ENCODE data around the gene PUM1. TPM values are rescaled to one million over a fixed set of nuclear protein-coding genes. Genes with fewer than 3 reads are reported as not detected.

Gene PUM1
- total RNA-seq, 1 donor from 2014 or later, result 88.6 TPM

DNA sequence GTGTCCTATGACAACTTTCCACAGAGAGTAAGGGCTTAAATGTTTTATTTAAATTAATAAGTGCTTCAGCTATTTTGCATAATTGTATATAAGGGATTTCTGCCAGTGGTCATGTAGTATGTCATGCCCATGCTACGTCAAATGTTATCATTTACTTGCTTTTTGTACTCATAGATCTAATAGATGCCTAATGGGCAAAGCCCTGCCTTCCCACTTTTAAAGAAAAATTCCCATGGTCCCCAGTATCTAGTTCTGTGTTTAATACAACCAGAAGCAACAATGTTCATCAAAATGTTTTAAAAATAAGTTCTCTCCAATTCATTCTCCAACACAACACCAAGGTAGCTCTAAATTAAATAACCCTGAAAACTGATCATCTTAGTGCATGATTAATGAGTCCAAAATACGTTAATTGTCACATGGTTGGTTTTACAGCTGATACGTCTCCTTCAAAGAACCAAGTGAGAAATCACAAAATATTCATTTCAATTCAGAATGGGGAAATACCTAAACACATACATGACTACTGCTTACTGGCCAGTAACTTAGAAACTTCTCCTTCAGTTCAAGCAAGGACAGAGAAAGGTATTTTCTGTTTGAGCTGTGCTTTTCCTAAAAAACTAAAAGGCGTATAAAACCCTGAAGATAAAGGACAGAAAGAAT is 107.8 kb downstream of the PUM1 start:
- Histone ChIP-seq H3K9me3 (no peaks in the 10 kb centered on the region), H3K27ac (no peak overlapping the region), H3K4me1 (no peaks in the 10 kb centered on the region), H3K27me3 (no peaks in the 10 kb centered on the region), H3K4me3 (no peak overlapping the region), H3K36me3 (peaks cover 0 to 24% of the 10 kb centered on the region in 2 donors)
- TF ChIP-seq POLR2AphosphoS5 (IDR thresholded peaks at IDR 0.05; ENCODE audit: insufficient read depth in 1 of 2, low read depth in 1 of 2) (no peak), POLR2A (IDR thresholded peaks at IDR 0.05) (no peak)
- TF ChIP-seq, protein P1, sequence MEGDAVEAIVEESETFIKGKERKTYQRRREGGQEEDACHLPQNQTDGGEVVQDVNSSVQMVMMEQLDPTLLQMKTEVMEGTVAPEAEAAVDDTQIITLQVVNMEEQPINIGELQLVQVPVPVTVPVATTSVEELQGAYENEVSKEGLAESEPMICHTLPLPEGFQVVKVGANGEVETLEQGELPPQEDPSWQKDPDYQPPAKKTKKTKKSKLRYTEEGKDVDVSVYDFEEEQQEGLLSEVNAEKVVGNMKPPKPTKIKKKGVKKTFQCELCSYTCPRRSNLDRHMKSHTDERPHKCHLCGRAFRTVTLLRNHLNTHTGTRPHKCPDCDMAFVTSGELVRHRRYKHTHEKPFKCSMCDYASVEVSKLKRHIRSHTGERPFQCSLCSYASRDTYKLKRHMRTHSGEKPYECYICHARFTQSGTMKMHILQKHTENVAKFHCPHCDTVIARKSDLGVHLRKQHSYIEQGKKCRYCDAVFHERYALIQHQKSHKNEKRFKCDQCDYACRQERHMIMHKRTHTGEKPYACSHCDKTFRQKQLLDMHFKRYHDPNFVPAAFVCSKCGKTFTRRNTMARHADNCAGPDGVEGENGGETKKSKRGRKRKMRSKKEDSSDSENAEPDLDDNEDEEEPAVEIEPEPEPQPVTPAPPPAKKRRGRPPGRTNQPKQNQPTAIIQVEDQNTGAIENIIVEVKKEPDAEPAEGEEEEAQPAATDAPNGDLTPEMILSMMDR (IDR thresholded peaks at IDR 0.05), result no peak
- no peak for DNase-seq (ENCODE audit: extremely low spot score in 2 of 2)
- intact Hi-C loops (cut with DNase I), result no loop called here

DNA sequence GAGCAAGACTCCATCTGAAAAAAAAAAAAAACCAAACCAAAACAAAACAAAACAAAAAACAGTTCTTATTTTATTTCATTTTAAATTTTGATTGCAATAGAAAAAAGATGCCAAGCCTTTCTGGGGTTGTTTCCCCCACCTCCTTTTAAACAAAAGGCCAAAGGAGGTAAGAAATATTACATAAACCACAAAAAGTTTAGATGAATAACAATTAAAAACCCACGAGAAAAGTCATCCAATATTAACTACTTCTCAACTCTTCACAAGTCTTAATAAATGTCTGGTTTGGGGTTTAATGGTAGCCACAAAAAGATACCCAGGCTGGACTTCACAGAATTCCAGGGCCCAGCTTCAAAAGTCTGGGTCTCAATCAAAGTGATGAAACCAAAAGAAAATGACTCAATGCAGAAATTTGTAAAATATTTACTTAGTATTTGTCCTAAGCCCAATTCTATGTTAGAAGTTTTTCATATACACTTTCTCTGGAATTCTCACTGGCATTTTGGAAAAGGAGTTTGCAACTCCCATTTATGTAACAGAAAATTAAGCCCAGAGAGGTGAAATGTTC is 110.0 kb downstream of the PUM1 start:
- H3K27ac ChIP-seq, result no peak overlapping the region
- no peak for TF ChIP-seq POLR2AphosphoS5 (IDR thresholded peaks at IDR 0.05; ENCODE audit: insufficient read depth in 1 of 2, low read depth in 1 of 2)
- TF ChIP-seq, protein P1 (IDR thresholded peaks at IDR 0.05), result no peak
- no peak for TF ChIP-seq POLR2A (IDR thresholded peaks at IDR 0.05)
- DNase-seq (ENCODE audit: extremely low spot score in 2 of 2), result no peak
- no peaks in the 10 kb centered on the region for H3K4me1 ChIP-seq
- no peaks in the 10 kb centered on the region for H3K9me3 ChIP-seq
- no peaks in the 10 kb centered on the region for H3K27me3 ChIP-seq
- H3K4me3 ChIP-seq, result no peak overlapping the region
- H3K36me3 ChIP-seq, result peaks cover 0 to 39% of the 10 kb centered on the region in 2 donors
- intact Hi-C loops (cut with DNase I), result no loop called here

DNA sequence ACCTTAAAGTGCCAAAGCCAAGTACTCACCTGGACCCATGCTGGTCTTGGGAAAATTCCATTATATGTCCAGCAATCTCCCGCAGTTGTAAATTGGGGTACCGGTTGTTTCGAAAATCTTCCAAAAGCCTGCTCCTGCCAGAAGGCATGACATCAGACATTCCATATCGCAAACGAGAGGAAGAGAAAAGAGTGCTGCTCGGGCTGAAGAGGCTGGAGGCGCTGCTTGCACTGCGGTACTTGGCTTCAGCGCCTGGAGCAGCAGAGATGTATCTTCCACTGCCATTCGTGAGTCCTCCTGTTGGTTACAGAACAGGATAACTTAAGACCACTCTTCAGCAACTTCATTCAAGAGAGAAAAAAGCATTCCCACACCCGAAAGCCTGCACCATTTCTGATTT is 111.8 kb downstream of the PUM1 start:
- TF ChIP-seq POLR2AphosphoS5 (IDR thresholded peaks at IDR 0.05; ENCODE audit: insufficient read depth in 1 of 2, low read depth in 1 of 2) (no peak), POLR2A (IDR thresholded peaks at IDR 0.05) (no peak)
- TF ChIP-seq, protein P1 (IDR thresholded peaks at IDR 0.05), result no peak
- no peaks in the 10 kb centered on the region for H3K9me3 ChIP-seq
- H3K4me3 ChIP-seq, result no peak overlapping the region
- intact Hi-C loops (cut with DNase I), result no loop called here
- H3K4me1 ChIP-seq, result no peaks in the 10 kb centered on the region
- no peak overlapping the region for H3K27ac ChIP-seq
- no peak for DNase-seq (ENCODE audit: extremely low spot score in 2 of 2)
- no peaks in the 10 kb centered on the region for H3K27me3 ChIP-seq
- H3K36me3 ChIP-seq, result peaks cover 0 to 48% of the 10 kb centered on the region in 2 donors

DNA sequence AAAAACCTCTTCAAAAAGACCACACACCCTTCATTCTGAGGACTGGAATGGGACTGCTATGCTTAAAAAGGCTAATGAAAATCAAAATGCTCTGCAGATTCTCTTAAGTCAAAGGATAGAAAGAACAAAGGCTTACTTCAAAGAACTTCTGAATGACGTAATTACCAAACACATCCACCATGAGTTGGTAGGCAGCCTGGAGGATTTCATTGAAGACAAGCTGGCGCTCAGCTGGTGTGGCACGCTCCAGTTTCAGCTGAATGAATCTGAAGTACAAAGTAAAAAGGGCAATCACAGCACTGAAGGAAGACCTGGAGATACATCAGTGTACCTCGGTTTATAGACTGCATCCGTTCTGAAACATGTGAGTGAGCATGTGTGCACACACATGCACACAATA is 113.4 kb downstream of the PUM1 start:
- TF ChIP-seq POLR2AphosphoS5 (IDR thresholded peaks at IDR 0.05; ENCODE audit: insufficient read depth in 1 of 2, low read depth in 1 of 2) (no peak), POLR2A (IDR thresholded peaks at IDR 0.05) (no peak)
- TF ChIP-seq, protein P1 (IDR thresholded peaks at IDR 0.05), result no peak
- Histone ChIP-seq H3K4me1 (no peaks in the 10 kb centered on the region), H3K4me3 (no peak overlapping the region), H3K27ac (no peak overlapping the region), H3K36me3 (peaks cover 0 to 59% of the 10 kb centered on the region in 2 donors), H3K27me3 (no peaks in the 10 kb centered on the region), H3K9me3 (no peaks in the 10 kb centered on the region)
- DNase-seq (ENCODE audit: extremely low spot score in 2 of 2), result no peak
- intact Hi-C loops (cut with DNase I), result no loop called here

DNA sequence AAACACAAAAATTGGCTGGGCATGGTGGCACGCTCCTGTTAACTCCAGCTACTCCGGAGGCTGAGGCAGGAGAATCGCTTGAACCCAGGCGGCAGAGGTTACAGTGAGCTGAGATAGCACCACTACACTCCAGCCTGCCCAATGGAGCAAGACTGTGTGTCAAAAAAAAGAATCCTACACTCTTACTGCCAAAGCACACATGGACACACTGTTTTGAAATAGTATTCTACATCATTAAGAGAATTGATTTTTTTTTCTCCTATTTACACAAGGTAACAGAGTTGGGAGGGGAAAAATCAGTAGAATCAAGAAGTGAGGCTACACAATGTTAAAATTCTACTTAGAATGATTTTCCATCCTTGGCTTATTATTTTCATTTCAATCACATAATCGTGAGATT is 114.8 kb downstream of the PUM1 start:
- no peak overlapping the region for H3K4me3 ChIP-seq
- TF ChIP-seq, protein P1 (IDR thresholded peaks at IDR 0.05), result no peak
- TF ChIP-seq POLR2AphosphoS5 (IDR thresholded peaks at IDR 0.05; ENCODE audit: insufficient read depth in 1 of 2, low read depth in 1 of 2), result no peak
- no peak for TF ChIP-seq POLR2A (IDR thresholded peaks at IDR 0.05)
- no peaks in the 10 kb centered on the region for H3K27me3 ChIP-seq
- H3K9me3 ChIP-seq, result no peaks in the 10 kb centered on the region
- no peak overlapping the region for H3K27ac ChIP-seq
- H3K4me1 ChIP-seq, result no peaks in the 10 kb centered on the region
- no peak for DNase-seq (ENCODE audit: extremely low spot score in 2 of 2)
- intact Hi-C loops (cut with DNase I), result no loop called here
- H3K36me3 ChIP-seq, result peaks cover 0 to 64% of the 10 kb centered on the region in 2 donors

Data from vagina (tissue), 2 donors.